GM19397 (cell line): ENCODE data around the gene GALNT1.

ENCODE experiments used
- ATAC-seq: cut with Tn5 transposase; IDR thresholded peaks from one replicate; pipeline ENCODE4 v1.9.1; 2021; ENCODE audit warnings: mild to moderate bottlenecking, moderate library complexity; ENCODE audit not compliant: unreplicated experiment

Gene GALNT1

DNA sequence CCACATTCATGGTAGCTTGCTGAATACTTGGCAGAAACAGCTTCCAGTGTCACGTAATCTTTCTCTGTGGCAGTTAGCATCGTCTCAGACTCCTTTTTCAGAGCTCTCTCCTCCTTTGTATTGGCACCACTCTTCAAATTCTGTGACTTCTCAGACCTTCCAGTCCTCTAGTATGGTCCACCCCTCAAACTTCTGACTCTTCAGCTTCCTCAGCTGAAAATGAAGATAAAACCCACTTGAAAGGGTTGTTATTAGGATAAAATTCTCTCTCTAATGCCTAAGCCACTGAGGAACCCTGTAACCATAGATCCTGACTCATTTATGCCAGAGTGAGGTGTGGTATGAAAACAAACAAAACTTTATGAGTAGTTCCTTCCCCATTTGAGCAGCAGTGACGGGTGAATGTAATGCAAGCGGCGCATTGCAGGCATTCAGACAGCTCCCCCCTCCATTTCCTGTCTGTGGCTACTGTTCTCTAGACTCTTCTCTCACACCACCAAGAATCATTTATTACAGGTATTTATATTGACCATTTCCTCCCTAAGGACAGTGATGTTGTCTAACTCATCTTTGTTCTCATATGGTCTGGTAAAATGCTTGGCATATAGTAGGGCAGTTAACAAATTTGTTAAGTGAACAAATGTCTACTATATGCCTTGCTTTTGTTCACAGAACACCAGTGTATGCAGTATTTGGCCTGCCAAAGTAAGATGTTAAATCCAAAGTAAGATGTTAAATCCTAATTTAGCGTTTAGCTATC is 35.3 kb downstream of the GALNT1 start:
- peak; percentile 99 for ATAC-seq

- ATAC-seq = no peak
These were observed 36.3 kb downstream of the GALNT1 start for GRCh38 chr18:35617865-35618264.

GRCh38 chr18:35618289-35618688 is 36.7 kb downstream of the GALNT1 start:
- ATAC-seq = no peak

GRCh38 chr18:35618696-35619095 is 37.2 kb downstream of the GALNT1 start:
- ATAC-seq = no peak

DNA sequence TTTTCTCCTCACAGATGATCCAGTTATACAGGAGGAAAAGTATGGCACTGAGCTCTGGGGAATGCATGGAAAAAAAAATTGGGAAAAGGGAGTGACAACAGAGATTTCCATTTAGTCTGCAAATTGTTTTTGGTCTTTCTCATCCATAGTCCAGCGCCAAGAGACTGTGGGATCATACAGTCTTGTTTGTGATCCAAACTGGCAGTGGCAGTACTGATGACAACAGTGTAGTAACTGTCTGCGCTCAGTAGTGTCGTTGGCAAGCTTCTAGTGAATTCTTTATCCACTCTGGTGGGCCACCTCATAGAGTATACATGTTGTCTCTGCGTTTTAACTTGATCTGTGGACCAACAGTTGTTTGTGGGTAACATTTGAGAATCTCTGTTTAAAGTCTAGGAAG is 37.9 kb downstream of the GALNT1 start:
- ATAC-seq = no peak

- no peak for ATAC-seq
These were observed 38.4 kb downstream of the GALNT1 start for GRCh38 chr18:35619941-35620340.

- ATAC-seq = no peak
These were observed 39.2 kb downstream of the GALNT1 start for GRCh38 chr18:35620765-35621164.

DNA sequence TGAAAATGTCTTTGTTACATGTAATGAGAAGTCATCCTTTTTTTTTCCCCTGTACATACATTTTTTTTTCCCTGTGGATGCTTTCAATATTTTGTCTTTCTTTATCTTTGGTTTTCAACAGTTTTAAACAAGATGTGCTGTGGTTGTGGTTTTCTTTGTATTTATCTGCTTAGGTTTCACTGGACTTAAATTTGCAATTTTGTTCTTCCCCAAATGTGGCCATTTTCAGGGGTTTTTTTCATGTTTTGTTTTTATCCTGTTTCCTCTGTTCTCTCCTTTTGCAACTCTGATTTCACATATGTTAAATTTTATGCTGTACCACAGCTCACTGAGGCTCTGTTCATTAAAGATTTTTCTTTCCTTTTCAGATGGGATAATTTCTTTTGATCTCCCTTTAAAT is 41.7 kb downstream of the GALNT1 start:
- ATAC-seq = no peak

- ATAC-seq = peak; percentile 59
These were observed 42.6 kb downstream of the GALNT1 start for GRCh38 chr18:35624146-35624545.

DNA sequence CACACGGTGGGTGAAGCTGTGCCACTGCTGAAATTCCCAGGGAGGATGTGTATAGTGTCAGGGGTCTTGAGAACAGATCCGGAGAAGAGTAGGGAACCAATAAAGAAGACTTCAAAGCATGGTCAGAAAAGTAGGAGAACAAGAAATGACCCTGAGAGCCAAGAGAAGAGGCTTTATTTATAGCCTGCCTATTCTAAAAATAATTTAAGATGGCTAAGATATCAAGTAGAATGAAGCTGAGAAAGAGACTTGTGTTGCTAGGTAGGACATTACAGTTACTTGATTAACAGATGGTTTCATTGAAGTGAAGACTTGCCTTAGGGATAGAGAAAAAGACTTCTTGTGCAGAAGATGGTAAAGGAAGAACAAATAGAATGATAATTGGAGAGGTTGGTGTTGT is 43.7 kb downstream of the GALNT1 start:
- ATAC-seq = no peak

DNA sequence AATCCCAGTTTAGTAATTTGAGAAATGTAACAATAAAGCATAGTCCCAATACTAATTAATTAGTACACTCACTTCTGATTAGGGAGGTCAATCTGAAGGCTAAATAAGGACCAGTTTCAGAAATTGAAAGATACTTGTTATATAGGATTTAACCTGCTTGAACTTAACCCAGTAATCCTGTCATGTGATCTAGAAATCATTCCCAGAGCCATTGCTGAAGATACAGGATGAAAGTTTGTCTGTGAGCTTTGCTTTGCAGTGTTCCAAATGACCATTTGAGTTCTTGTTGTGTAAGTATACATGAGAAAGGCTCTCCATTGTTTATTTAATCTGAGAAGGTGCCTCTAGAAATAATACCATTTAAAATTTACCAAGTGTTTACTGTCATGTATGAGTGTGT is 52.2 kb downstream of the GALNT1 start:
- ATAC-seq = no peak

DNA sequence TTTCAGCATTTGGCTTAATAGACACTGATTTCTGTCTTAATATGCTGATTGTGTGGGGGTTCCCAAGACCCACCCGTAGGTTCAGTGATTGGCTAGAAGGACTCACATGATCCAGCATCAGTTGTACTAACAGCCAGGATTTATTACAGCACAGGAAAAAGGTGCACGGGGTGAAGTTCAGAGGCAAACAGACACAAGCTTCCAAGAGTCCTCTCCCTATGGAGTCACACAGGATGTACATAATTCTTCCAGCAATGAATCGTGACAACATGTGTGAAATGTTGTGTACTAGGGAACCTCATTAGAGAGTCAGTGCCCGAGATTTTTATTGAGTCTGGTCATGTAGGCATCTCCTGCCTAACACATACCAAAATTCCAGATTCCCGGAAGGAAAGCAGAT is 52.8 kb downstream of the GALNT1 start:
- ATAC-seq = no peak

DNA sequence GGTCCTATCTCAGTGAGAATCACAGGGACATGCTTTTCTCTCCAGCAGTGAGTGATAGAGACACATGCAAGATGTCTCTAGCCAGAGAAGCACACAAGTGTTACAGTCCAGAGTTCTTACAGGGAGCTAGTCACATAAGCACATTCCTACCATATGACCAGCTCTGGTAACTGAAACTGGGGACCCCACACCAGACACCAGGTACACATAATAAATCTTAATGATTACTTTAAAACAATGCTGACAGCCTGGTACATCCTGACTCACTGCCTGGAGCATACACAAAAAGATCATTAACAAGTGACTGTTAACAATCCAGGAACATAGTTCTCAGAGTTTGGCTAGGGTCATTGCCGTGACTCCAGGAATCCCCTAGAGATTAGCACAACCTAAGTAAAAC is 53.6 kb downstream of the GALNT1 start:
- ATAC-seq = no peak

DNA sequence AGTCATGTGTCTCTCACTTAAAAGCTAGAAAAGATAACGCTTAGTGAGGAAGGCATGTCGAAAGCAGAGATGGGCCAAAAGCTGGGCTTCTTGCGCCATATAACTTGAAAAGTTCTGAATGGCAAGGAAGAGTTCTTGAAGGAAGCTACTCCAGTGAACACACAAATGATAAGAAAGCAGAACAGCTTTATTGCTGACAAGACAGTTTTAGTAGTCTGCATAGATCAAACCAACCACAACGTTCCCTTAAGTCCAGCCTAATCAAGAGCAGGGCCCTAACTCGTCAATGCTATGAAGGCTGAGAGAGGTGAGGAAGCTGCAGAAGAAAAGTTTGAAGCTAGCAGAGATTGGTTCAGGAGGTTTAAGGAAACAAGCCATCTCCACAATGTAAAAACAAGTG is 55.7 kb downstream of the GALNT1 start:
- ATAC-seq = no peak

GRCh38 chr18:35639296-35639695 is 57.8 kb downstream of the GALNT1 start:
- no peak for ATAC-seq

GRCh38 chr18:35641467-35641866 is 59.9 kb downstream of the GALNT1 start:
- ATAC-seq = no peak

DNA sequence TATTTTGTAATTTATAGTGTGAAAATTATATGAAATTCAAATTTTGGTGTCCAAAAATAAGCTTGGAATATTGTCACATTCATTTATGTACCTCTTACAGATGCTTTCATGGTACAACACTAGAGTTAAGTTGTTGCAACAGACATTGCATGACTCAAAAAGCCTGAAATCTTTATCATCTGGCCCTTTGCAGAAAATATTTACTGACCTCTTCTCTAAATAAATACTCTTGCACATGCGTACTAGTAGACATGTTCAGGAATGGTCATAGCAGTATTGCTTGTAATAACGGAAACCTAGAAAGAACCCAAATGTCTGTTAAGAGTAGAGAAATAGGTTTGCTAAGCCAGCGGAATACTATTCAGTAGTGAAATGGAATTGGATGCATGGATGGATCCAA is 60.4 kb downstream of the GALNT1 start:
- ATAC-seq = no peak

DNA sequence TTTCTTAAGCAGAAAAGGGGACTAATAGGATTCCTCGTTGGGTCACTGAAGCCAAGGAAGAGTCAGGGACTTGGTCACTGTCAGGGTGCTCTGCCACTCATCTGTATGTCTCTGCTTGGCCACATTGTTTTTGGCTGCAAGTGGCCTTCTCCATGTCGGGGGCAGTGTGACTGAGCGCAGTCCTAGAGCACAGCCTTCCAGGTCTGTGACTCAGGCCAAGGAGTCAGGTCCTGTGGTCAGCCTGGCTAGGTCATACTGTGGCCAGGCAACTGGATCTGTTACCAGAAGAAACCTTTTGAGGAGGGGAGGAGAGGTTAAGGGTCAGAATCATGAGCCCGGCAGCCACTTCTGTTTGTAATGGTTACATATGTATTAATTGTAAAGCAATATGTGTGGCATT is 61.3 kb downstream of the GALNT1 start:
- no peak for ATAC-seq

- no peak for ATAC-seq
These were observed 64.9 kb downstream of the GALNT1 start for GRCh38 chr18:35646449-35646848.

DNA sequence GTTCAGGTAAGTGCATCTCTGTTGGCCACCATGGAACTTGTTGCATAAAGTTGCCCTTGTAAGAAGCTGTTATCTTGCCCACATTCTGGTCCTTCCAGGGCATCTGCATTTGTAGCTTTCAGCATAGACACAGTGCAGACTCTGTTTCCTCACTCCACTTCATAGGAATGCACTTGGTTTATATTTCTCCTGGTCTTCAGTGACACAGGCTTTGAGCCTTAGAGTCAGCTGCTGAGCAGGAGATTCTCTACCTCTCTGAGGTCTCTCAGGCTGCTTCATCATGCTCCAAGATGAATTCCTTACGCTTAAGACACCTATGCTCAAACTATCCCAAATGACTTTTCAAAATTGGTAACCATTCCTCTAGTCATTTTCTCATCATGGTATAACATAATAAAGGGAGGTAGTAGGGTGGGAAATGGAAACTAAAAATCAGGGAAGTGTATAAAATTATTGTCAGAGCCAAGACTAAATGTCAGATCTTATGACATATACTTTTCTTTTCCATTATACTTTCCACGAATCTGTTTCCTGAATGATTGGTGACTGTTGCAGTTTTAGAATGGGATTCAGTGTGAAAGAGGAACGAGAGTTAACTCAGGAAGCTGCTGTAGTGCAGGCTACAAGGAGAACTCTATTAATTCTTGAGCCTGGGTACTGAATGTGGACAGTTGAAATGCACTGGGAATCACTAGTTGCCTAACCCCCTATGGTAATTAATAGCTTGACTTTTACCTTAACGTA is 72.0 kb downstream of the GALNT1 start:
- no peak for ATAC-seq

GRCh38 chr18:35658112-35658511 is 76.6 kb downstream of the GALNT1 start:
- no peak for ATAC-seq

DNA sequence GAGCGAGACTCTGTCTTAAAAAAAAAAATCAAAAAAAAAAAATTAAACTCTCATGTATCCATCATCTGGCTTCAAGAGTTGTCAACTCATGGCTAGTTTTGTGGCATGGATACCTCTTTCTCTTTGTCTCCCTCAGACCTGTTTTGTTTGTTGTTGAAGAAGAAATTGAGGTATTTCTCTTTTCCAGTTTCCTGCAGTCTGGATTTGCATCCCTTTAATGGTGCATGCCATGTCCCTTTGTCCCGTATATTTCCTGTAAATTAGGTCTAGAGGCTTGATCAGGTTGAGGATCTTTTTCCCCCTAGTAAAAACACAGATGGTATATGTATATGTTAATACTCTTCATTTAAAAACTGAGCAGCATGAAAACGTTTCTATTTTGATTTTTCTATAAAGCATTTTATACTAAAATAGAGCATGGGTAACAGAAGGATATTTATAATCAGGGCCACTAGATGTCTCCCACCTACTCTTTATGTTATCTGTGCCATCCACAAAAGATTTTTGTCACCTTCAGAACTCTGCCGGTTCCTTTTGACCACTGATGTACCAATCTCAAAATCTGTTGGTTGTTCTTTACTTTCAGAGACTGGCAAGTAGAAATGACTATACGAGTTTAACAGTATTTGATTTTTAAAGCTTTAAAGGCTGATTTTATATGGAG is 80.1 kb downstream of the GALNT1 start:
- ATAC-seq = no peak
